GM21381 (cell line): ENCODE data around the gene ADGRB2.

Source experiments
- ATAC-seq: cut with Tn5 transposase; IDR thresholded peaks from one replicate; pipeline ENCODE4 v1.9.1; 2021; ENCODE audit warnings: mild to moderate bottlenecking, moderate library complexity; ENCODE audit not compliant: unreplicated experiment

The ADGRB2 gene

GRCh38 chr1:31683997-31684396, 80.1 kb downstream of the ADGRB2 start:
- ATAC-seq = no peak

GRCh38 chr1:31681415-31681814, 82.7 kb downstream of the ADGRB2 start:
- ATAC-seq = no peak

- no peak for ATAC-seq
These were observed 84.4 kb downstream of the ADGRB2 start for GRCh38 chr1:31679676-31680230.

- no peak for ATAC-seq
These were observed 85.0 kb downstream of the ADGRB2 start for GRCh38 chr1:31679091-31679490.

- ATAC-seq = no peak
These were observed 85.5 kb downstream of the ADGRB2 start for GRCh38 chr1:31678681-31679080.

GRCh38 chr1:31677949-31678348, 86.2 kb downstream of the ADGRB2 start:
- ATAC-seq = no peak

- ATAC-seq = no peak
These were observed 86.7 kb downstream of the ADGRB2 start for GRCh38 chr1:31677401-31677800.
